Cortex of kidney (tissue), 1 donor: Measurements from ENCODE around the gene ABCE1.

ENCODE experiments used
- DNase-seq: peaks from one replicate; lab custom pipeline; 2025; lab: John Stamatoyannopoulos, UW

Gene ABCE1

DNA sequence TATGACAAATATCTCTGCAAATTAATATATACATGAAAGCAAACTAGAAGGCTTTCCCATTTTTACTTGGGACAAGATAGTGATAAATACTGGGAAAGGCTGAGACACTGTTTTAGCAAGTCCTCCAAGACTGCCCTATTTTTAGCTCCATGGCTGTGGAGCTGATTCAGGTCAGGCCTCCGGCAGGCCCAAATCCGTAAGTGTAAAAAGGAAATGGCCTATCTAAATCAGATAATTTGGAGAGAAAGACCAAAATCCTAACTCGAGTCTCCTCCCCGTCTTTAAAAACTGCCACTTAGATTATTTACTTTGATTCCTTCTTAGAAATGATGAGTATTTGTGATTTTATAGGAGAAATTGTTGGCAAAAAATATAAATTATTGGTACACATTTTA lies 79.4 kb downstream of the ABCE1 start:
- no peak for DNase-seq

DNA sequence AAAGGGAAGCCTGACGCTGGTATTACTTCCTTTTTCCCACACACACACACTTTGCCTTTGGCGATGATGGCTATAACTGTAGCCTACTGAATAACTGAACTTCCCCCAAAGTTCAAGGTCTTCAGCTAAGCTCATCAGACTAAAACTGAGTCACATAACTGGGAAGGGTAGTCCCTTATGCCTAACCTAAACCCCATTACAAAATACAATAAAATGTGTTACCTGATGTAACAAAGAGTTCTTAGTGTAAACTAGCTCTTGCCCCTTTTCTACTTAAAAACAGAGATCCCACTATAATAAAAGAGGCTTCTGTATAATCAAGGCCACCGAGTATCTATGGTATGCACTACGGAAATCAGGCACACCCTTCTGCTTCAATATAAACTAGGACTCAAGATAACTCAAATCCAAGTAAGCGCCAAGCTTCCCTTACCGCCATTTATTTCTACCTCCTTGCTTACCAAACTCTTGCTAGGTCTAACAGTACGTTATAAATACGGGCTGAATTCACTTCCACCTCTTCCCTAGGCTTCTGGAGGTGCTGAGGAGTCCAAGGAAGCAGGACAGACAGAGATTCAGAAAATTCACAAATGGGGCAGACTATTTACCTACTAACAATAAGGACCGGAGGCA lies 79.9 kb downstream of the ABCE1 start:
- no peak for DNase-seq

DNA sequence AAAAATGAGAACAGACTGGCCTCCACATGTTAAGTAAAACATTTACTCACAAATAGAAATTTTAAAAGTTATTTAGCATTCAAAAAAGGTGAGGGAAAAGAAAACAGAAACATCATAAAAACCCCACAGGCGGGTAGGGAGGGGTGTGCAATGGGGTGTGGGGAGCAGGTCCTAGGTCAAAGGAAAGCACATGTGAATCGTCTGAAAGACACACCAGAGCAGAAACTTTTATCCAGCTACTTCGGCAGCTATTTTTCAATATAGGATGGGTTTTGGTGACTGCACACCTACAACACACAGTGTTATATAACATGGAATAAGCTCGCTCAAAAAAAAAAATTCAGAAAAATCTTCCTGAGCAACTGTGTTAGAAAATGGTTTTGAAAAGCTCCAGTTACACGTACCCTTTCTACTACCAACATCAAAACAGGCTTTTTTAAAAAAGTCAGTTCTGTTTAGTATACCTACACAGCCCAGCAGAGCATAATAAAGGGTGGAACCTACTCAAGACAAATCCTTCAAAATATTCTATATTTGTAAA lies 80.7 kb downstream of the ABCE1 start:
- no peak for DNase-seq
